Frontal cortex (tissue), 4 donors: Measurements from ENCODE around the gene R3HCC1L. TPM values are rescaled to one million over a fixed set of nuclear protein-coding genes. Genes with fewer than 3 reads are reported as not detected.
"Not testable (repeated sequence)": the region's sequence is repeated elsewhere in the genome, so short reads cannot be mapped to it uniquely, and the experiment has no call there.

ENCODE experiments used
- DNase-seq, 2 donors: peaks; one replicate each; pipeline ENCODE4 v3.0.0; 2012; ENCODE audit warnings: low spot score in 2 of 2
- FAIRE-seq: peaks from 2 replicates; lab custom pipeline; 2012; peaks lifted over from hg19 to GRCh38; lab: Jason Lieb, UNC
- total RNA-seq: library from RNA; depleted of rRNA; stranded (reverse); fragments of >200 nt; gene quantifications from one replicate; pipeline ENCODE4 v1.2.3, GENCODE V29; 2014
- donor health status: control.
- donor health status: control.
- donor health status: control.

R3HCC1L gene
- total RNA-seq, 1 donor from 2014 or later: 17.9 TPM

DNA sequence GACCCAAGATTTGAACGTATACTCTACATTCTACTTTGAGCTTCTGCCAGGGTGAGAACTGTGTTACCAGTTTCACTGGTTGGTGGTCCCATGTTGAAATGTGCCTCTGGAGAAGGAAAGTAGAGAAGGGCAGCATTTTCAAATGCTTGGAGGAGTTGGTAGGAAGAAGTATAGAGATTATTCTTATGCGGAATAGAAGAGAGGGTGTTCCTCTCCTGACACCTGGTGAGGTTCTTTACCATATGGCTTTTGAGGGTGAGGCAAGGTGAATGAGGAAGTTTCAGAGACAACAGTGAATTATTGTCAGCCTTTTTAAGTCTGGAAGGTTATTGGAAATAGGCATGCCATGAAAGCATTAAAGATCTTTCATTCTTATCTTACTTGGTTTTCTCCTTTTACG is 34.3 kb downstream of the R3HCC1L start:
- no peak for DNase-seq
- no peak for FAIRE-seq

DNA sequence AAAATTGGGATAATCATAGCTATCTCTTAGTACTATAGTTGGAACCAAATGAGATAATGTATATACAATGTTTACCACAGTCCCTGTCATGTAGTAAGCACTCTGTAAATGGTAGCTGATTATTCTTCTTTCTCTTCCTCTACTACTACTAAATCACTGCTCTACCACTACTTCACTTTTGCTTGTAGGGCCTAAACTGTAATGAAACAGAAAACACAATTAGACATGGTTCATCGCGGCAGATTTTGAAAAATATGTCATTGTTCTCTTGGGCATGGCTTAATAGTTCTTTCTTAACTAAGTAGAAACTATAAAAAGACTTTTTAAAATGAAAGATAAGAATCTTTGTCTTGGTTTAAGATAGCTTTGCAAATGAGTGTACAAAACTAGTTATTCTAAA is 34.9 kb downstream of the R3HCC1L start:
- DNase-seq (no peak), FAIRE-seq (no peak)

DNA sequence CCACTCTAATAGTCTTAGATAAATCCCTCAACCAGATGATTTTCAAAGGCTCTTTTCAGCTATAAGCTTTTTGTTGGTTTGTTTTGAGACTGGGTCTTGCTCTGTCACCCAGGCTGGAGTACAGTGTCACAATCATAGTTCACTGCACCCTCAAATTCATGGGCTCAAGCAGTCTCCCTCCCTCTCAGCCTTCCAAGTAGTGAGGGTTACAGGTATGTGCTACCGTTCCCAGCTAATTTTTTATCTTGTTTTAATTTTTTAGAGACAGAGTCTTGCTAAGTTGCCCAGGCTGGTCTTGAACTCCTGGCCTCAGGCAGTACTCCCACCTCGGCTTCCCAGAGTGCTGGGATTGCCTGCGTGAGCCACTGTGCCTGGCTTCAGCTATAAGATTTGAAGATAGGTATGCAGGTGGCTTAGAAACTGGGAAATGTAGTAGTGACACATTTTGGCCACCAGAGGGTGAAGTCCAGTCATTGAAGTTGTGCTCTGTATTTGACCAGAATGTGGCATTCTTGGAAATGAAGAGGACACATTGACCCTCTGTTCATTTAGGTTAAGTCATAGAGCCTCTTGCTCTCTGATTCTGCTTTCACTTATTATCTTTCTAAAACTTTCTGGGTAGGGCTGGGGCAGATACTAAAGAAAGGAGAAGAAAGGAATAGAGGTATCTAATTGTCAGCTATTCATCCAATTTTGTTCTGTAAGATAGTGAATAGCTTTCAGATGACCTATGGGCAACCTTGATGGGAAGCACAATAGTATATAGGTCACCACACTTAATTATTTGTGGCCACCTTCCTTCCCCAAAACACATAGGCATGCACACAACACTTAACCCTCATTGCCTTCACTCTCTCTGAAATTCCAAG is 36.0 kb downstream of the R3HCC1L start:
- DNase-seq (peak in 1 of 2 donors; percentile 31), FAIRE-seq (no peak)

DNA sequence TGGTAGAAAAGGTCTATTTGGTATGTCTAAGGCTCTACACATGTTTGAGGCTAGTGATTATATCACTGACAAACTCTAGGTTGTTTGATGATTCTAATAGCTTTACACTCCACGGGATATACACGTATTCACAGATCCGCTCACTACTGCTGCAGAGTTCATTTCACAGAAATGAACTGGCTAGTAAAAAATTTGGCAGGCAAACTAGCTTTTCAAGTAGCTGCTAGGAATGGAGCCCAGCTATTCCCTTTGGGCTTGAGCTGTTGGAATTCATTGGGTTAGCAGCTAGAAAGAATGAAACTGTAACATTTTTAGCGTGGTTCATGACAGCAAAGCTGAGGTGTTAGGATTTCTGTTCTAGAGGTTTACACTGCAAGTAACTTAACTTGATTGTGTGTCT is 37.6 kb downstream of the R3HCC1L start:
- DNase-seq (no peak), FAIRE-seq (no peak)

DNA sequence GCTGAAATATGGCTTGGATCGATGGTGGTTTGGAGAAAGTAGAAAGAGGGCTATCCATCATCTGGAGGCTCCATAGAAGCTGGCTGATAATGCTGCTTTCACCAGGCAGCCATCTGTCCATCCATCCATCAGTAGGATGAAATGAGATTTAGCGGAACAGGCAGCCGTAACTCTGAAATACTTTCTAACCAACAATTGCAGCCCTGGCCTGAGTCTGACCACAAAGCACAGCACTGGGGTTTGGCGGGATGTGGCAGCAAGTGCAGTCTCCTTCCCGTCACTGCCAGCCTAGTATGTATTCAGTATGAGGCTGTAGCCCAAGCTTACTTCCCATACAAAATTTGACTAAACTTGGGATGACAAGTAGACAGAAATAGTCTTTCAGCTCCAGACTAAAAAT is 38.0 kb downstream of the R3HCC1L start:
- DNase-seq (no peak), FAIRE-seq (no peak)

DNA sequence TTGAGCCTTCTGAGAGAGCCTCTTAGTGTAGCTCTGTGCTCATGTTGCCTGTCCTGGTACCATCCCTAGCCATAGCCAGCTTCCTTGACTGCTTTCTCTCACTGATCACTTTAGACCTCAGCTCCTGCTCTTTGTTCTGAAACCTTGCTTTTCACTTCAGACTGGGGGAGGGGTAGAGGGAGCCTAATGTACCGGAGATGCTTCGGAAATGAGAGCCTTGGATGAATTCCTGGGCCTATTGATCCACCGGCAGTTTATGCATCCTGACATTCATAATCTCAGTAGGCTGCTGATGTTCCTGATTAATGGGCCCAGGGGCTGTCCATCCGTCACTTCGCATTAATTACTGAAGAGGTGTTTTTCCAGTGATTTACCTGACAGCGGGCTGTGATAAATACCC is 38.8 kb downstream of the R3HCC1L start:
- DNase-seq: no peak
- FAIRE-seq: no peak

DNA sequence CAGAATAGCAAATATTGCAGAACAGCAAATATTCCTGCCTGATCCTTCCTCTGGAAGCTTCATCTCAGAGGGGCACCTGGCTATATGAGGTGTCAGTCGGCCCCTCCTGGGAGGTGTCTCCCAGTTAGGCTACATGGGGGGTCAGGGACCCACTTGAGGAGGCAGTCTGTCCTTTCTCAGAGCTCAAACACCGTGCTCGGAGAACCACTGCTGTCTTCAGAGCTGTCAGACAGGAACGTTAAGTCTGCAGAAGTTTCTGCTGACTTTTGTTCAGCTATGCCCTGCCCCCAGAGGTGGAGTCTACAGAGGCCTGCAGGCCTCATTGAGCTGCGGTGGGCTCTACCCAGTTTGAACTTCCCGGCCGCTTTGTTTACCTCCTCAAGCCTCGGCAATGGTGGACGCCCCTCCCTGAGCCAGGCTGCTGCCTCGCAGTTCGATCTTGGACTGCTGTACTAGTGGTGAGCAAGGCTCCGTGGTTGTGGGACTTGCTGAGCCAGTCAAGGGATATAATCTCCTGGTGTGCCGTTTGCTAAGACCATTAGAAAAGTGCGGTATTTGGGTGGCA is 48.0 kb downstream of the R3HCC1L start:
- FAIRE-seq, DNase-seq: not testable (repeated sequence)

DNA sequence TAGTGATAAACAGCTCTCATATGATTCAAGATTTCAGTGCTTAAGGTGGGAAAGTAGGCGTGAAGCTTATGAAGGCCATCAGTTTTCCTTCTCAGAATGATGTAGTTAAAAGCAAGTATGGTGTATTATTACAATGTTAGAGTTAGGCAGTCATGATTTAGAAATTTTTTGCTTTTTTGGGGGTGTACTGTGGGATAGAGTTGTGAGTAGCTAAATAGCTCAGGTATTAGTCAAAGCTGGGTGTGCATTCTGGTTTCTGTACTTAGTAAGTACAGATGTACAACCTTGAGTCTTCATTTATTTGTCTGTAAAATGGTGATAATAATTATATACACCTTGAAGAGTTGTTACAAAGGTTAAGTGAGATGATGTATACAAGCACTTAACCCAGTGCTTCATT is 52.2 kb downstream of the R3HCC1L start:
- no peak for DNase-seq
- no peak for FAIRE-seq

DNA sequence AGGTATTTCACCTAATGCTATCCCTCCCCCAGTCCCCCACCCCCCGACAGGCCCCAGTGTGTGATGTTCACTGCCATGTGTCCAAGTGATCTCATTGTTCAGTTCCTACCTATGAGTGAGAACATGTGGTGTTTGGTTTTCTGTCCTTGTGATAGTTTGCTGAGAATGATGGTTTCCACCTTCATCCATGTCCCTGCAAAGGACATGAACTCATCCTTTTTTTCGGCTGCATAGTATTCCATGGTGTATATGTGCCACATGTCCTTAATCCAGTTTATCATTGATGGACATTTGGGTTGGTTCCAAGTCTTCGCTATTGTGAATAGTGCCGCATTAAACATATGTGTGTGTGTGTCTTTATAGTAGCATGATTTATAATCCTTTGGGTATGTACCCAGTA is 56.3 kb downstream of the R3HCC1L start:
- DNase-seq, FAIRE-seq: not testable (repeated sequence)

DNA sequence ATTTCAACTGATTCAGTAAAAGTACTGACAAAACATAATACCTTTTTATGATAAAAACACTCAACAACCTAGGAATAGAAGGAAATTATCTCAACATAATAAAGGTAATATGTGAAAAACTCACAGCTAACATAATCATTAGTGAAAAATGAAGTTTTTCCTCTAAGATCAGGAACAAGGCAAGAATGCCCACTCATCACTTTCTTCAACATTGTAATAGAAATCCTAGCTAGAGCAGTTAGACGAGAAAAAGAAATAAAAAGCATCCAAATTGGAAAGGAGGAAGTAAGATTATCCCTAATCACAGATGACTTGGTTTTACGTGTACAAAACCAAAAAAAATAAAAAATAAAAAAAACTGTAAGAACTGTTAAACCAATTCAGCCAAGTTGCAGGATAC is 58.6 kb downstream of the R3HCC1L start:
- FAIRE-seq: no peak
- DNase-seq: no peak

DNA sequence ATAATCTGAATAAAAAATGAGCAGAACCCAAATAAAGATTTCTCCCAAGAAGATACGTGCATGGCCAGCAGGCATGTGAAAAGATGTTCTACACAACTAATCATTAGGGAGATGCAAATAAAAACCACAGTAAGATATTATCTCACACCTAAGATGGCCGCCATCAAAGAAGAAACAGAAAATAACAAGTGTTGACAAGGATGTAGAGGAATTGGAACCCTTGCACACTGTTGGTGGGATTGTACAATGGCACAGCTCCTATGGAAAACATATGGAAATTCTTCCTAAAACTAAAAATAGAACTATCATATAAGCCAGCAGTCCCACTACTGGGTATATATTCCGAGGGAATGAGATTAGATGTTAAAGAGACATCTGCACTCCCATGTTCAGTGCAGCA is 60.2 kb downstream of the R3HCC1L start:
- DNase-seq (no peak), FAIRE-seq (no peak)

DNA sequence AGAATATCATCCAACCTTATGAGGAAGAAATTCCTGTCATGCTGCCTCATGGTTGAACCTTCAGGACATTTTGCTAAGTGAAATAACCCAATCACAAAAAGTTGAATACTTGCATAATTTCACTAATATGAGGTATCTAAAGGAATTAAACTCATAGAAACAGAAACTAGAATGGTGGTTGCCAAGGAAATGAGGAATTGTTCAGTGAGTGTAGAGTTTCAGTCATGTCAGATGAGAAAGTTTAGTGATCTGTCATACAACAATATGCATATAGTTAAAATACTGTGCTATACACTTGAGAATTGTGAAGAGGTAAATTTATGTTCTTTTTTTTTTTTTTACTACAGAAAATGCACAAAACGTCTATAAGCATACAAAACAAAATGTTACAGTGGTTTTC is 60.7 kb downstream of the R3HCC1L start:
- FAIRE-seq: no peak
- DNase-seq: no peak

DNA sequence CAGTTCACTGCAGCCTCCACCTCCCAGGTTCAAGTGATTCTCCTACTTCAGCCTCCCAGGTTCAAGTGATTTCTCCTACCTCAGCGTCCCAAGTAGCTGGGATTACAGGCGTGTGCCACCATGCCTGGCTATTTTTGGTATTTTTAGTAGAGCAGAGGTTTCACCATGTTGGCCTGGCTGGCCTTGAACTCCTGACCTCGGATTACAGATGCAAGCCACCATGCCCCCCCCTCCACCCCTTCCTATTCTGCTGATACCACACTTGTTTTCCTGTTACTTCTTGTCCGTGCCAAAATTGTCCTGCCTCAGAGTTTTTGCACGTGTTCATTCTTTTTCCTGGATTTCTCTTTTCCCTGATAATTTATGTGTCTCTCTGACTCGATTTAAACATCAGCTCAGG is 62.5 kb downstream of the R3HCC1L start:
- DNase-seq (no peak), FAIRE-seq (no peak)

DNA sequence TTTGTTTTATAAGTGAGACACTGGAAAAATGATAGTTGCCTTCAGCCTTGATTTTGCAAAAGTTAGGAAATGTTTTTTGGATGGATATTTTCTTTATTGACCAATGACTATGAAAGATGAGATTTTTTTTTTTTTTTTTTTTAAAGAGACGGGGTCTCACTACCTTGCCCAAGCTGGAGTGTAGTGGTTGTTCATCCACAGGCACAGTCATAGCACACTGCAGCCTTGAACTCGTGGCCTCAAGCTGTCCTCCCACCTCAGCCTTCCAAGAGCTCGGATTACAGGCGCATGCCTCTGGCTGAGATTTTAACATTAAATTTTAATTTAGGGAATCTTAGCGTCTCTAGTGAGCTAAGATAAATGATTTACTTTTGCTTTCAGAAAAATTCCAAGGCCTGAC is 67.3 kb downstream of the R3HCC1L start:
- DNase-seq (no peak), FAIRE-seq (no peak)

DNA sequence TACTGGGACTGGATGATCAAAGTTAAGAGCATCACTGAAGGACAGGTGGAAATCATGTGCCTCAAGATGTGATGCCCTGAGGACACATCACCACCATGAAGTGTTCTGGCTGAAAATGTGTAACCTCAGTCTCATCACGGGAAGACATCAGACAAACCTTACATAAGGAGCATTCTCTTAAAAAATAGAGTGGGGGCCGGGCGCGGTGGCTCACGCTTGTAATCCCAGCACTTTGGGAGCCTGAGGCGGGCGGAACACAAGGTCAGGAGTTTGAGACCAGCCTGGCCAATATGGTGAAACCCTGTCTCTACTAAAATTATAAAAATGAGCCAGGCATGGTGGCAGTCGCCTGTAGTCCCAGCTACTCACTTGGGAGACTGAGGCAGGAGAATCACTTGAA is 67.9 kb downstream of the R3HCC1L start:
- no peak for FAIRE-seq

DNA sequence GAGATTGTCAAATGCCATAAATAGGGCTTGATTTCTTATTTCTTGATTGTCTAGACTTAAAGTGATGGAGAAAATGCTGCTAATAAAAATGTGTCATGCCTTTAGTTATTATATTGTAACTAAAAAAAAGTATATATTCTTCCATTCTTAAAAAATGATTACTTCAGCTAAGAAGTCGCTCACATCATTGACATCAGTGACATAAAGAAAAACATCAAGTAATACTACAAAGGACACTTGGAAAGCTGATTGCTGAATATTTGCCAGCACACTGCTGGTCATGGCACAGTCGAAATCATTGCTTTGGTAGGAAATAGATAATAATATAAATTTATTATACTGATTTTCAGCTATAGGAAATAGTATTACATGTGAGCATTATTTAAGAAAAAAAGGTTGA is 70.9 kb downstream of the R3HCC1L start:
- no peak for DNase-seq
- no peak for FAIRE-seq

More for the DNA sequence above, 67.9 kb downstream of the R3HCC1L start:
- DNase-seq: no peak

DNA sequence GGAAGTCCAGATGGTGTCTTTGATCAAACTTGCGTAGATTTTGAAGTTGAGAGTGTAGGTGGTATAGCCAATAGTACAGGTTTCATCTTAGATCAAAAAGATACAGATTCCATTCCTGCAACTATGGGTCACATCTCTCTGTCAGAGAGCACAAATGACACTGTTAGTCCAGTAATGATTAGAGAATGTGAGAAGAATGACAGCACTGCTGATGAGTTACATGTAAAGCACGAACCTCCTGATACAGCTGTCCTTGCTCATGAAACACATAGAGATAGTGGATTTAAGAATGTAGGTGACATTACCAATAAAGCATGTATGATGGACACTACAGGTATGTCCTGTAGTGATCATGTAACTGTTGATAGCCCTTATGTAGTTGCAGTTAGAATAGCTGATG is 74.5 kb downstream of the R3HCC1L start:
- FAIRE-seq: no peak
- DNase-seq: no peak

DNA sequence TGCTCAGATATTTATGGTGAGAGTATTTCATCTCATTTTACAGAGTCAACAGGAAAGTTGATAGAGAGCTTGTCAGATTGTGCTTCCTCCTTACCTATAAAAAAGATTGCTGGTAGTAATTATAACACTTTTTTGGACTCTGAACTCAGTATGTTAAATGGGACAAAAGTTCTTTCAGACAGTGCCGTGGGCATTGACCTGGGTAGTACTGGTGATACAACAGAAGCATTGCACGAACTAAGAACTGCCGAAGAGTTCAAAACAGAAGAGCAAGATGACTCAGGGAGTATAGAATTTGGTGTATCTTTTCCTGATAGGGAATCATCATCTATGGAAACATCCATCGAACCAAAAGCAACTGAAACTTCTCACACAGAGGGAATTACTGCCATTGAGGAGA is 75.0 kb downstream of the R3HCC1L start:
- no peak for DNase-seq
- no peak for FAIRE-seq

DNA sequence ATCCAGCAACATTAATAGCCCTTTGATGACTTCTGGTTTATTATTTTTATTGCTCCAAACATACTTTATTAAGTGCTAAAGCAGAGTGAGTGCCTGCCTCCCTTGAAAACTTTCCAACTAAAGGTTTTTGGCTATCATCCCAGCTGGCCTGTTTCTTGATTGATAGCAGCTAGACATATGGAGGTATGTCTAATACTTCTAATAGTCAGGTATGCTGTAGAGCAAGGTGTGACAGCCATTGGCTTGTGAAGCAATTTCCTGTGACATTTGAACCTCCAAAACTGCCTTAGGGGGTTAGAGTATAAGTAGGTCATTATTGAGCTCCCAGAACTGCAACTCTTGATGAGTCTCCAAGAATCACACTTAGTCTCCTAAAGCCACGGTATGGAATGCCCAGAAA is 77.7 kb downstream of the R3HCC1L start:
- no peak for FAIRE-seq

DNA sequence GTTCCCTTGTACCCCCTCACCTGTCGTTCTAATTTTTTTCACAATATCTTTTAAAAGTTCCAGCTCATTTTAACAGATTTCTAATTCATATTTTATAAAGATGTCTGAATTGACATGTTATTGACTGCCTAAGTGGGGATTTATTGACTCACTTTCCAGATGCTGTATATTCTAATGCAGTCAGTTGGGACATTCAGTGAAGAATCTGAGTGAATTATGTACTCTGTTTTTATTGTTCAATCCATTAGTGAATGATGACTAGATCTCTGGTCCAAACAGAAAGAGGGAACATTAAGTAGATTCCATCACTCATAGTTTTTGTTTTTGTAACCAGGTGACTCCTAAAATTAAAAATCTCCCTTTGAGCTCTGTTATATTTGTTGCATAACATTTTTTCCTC is 79.3 kb downstream of the R3HCC1L start:
- FAIRE-seq: no peak
- no peak for DNase-seq

More for the DNA sequence above, 77.7 kb downstream of the R3HCC1L start:
- no peak for DNase-seq

DNA sequence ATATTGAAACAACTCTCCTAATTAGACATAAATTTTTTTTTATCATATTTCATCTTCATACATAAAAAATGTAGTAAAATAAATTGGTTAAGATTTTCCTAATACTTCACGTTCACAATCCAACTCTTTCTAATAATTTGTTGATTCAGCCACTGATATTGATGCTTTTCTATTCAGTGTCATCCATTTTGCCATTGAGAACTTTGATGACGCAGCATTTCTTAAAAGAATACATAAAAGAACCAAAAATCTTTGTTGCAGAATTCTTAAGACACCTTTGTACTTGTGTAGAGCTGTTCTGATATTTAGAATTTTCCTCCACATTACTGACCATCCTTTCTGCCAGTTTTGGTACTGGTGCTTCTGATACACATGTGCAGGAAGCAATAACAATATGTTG is 80.9 kb downstream of the R3HCC1L start:
- DNase-seq: no peak
- no peak for FAIRE-seq

DNA sequence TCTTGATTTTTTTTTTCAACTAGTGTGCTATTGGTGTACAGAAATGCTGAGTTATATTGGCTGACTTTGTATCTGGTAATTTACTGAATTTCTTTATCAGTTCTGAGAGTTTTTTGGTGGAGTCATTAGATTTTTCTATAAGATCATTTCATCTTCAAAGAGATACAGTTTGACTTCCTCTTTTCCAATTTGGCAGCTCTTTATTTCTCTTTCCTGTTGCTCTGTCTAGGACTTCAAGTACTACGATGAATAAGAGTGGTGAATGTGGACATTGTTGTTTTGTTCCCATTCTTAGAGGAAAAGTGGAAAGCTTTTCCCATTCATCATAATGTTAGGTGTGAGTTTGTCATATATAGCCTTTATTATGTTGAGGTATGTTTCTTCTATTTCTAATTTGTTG is 83.3 kb downstream of the R3HCC1L start:
- FAIRE-seq (no peak), DNase-seq (no peak)
